Fibroblast of lung (primary cell): Measurements from ENCODE around the gene SLC52A1.

Experiments used
- CTCF ChIP-seq, 2 donors: IDR thresholded peaks in 1 of 2; conservative IDR thresholded peaks in 1 of 2; 1 replicate in 1 of 2; 2 replicates in 1 of 2; pipeline ENCODE4 v1.5.1; 2011 to 2012; ENCODE audit warnings: low read length in 2 of 2, control low read depth in 1 of 2, inconsistent platforms in 1 of 2, low read depth in 1 of 2, mild to moderate bottlenecking in 1 of 2
- EZH2 ChIP-seq: IDR thresholded peaks from 2 replicates; pipeline ENCODE4 v1.5.1; 2012; ENCODE audit warnings: low read length, control low read depth, mild to moderate bottlenecking; ENCODE audit errors: missing control alignments

DNA sequence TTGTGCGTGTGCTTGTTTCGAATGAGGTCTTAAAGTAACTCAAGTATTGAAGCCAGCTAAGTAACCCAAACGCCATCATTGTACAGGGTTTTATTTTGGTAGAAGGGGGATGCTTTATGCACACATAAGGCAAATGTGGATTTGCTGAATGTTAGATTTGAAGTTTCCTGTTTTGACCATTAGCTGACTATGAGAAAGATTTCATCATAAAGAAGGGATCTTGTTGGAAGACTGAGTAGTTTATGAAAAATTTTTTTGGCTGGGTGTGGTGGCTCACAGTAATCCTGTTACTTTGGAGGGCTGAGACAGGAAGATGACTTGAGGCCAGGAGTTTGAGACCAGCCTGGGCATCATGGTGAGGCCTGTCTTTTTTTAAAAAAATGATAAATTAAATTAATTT lies 33.0 kb upstream of the SLC52A1 start:
- TF ChIP-seq EZH2 (no peak), CTCF (conservative IDR thresholded peaks at IDR 0.05 in 1 of 2, IDR thresholded peaks at IDR 0.05 in 1 of 2; ENCODE audit: low read depth in 1 of 2, low read length in 2 of 2) (no peak)
